GM18517 (cell line): ENCODE measurements around the gene RIMS4.
"Not testable (repeated sequence)": the region's sequence is repeated elsewhere in the genome, so short reads cannot be mapped to it uniquely, and the experiment has no call there.

Experiments
- ATAC-seq: cut with Tn5 transposase; IDR thresholded peaks from one replicate; pipeline ENCODE4 v1.9.1; 2021; ENCODE audit warnings: mild to moderate bottlenecking, moderate library complexity; ENCODE audit not compliant: unreplicated experiment

Gene RIMS4

DNA sequence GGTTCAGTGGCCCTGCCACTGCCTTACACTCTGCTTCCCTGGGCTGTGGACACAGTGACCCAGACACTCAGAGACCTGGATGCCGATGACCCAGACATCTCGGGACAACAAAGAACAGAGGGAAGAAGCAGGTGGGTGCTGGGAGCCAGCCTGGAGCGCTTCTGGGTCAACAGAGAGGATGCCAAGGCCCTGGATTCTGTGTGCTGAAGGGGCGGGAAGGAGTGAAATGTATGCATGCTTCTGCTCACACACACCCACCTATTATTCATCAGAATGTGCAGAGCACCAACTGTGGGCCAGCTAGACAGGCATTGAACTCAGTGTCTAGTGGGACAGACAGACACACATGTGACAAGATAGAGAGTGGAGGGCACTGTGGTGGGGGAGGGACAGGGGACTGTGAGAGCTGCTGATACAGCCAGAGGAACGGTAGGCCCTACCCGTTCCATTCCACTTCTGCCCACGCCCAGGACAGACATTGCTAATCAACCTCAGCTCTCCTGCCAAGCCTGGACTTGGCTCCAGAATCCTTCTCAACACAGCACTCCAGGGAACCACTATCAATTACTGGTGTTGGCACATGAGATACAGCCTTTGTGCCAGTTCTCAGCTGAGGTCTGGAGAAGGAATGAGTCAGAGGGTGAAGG is 44.5 kb downstream of the RIMS4 start:
- ATAC-seq: no peak

- no peak for ATAC-seq
Measured at GRCh38 chr20:44765091-44765490, 45.3 kb downstream of the RIMS4 start.

DNA sequence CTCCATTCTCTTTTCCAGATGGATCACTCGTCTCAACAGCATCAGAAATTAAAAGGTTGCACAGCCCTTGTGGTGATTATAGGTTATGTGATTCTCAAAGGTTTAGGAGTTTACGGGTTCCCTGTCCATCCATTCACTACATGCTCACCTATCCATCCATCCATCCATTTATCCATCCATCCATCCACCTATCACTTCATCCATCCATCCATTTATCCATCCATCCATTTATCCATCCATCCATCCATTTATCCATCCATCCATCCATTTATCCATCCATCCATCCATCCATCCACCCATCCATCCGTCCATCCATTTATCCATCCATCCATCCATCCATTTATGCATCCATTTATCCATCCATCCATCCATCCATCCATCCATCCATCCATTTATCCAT is 46.5 kb downstream of the RIMS4 start:
- not testable (repeated sequence) for ATAC-seq

- ATAC-seq: no peak
Measured at GRCh38 chr20:44762466-44763140, 47.7 kb downstream of the RIMS4 start.

DNA sequence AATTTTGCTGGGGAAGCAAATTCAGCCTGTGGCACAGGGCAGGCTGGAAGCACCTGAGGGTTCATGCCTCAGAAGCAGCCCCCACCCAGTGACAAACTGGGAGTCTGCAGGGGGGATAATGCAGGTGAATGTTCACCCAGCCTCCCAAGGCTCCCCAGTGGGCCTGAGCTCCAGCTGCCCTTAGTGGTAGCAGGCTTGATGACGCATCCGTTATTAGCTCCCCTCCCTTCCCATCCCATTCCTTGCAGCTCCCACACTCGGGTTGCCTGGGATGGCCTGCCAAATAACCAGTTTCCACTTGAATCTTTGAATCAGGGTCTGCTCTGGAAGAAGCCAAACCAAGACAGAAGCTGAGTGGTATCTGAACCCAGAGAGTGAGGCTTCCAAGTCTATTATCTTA is 48.9 kb downstream of the RIMS4 start:
- no peak for ATAC-seq

GRCh38 chr20:44759595-44759994 is 50.8 kb downstream of the RIMS4 start:
- ATAC-seq: no peak

- no peak for ATAC-seq
Measured at GRCh38 chr20:44758247-44759101, 51.9 kb downstream of the RIMS4 start.

GRCh38 chr20:44756956-44757355 is 53.4 kb downstream of the RIMS4 start:
- no peak for ATAC-seq

DNA sequence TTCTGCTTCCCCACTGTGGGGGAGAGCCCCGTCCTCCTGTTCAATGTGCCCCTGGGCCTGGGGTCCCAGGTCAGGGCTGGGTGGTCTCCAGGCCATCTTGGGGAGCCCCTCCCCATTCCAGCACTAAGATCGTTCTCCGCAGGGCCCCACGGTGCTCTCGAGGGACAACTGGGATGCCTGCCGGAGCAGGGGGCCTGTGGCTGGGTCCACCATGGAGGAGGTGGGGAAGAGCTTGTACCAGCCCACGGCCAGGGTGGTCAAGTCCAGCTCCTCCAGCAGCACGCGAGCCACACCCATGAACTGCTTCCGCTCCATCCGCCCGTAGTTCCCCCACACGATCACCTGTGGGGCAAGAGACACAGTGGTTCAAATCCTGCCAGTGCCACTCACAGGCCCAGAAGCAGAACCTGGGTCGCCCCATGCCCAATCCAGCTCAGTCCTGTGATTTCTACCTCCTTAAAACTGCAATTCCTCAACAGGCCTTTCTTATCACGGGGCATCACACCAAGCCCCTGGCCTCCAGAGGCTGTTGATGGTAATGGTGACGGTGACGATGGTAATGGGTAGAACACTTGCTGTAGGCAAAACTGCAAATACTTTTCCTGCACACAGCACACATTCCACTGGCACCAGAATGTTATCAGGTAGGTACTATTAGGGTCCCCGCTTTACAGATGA is 54.2 kb downstream of the RIMS4 start:
- ATAC-seq: no peak

- ATAC-seq: no peak
Measured at GRCh38 chr20:44754554-44754953, 55.8 kb downstream of the RIMS4 start.

GRCh38 chr20:44752099-44752931 is 58.0 kb downstream of the RIMS4 start:
- ATAC-seq: no peak

- no peak for ATAC-seq
Measured at GRCh38 chr20:44750081-44750805, 60.1 kb downstream of the RIMS4 start.

- no peak for ATAC-seq
Measured at GRCh38 chr20:44748005-44748370, 62.4 kb downstream of the RIMS4 start.

DNA sequence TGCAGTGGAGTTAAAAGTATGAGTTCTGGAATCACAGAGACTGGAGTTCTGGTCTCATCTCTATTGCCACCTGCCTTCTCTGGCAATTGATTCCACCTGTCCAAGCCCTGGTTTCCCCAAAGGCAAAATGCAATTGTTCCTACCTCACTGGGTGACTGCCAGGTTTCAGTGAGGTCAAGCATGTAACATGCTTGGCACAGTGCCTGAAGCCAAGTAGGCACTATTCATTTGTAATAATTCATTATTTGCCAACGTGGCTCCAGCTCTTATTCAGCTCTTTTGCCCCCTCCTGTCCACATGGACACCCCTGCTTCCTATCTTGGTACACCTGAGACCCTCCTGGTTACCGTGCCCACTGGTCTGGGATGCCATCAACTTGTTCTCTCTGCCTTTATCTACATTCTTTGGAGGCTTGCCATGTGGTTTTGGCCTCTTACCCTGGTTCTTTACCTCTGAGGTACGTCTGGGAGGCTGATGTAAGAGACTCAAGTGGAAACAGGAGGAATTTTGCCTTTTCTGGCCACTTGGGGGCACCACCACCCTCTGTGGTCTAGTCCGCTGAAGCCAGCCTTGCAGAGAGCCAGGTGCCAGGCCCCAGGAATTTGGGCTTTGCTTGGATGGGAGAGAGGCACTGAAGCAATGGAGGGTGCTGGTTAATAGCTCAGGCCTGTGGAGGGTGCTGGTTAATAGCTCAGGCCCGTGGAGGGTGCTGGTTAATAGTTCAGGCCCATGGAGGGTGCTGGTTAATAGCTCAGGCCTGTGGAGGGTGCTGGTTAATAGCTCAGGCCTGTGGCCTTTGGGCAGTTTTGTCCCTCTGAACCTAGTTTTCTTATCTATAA is 63.0 kb downstream of the RIMS4 start:
- ATAC-seq: no peak

GRCh38 chr20:44746367-44747165 is 63.8 kb downstream of the RIMS4 start:
- ATAC-seq: no peak

- ATAC-seq: no peak
Measured at GRCh38 chr20:44745598-44746366, 64.6 kb downstream of the RIMS4 start, which contains the start of gene KCNK15. KCNK15 (plus strand) TSS chr20:44745865; CDS start chr20:44745911, 46 bp downstream.

- ATAC-seq: no peak
Measured at GRCh38 chr20:44745122-44745597, 65.2 kb downstream of the RIMS4 start.
